ENCODE data around the gene CLDN1.
"Not testable (repeated sequence)": the region's sequence is repeated elsewhere in the genome, so short reads cannot be mapped to it uniquely, and the experiment has no call there.

CLDN1 gene

GRCh38 chr3:190289989-190290388 is 32.3 kb downstream of the CLDN1 start:
- DNase-seq, result no peak

- no peak for DNase-seq
These were observed 33.4 kb downstream of the CLDN1 start for GRCh38 chr3:190288836-190289235.

GRCh38 chr3:190286014-190286413 is 36.2 kb downstream of the CLDN1 start:
- no peak for DNase-seq

- DNase-seq, result no peak
These were observed 40.8 kb downstream of the CLDN1 start for GRCh38 chr3:190281308-190282051.

- DNase-seq, result no peak
These were observed 42.6 kb downstream of the CLDN1 start for GRCh38 chr3:190279690-190280089.

GRCh38 chr3:190272747-190273146 is 49.5 kb downstream of the CLDN1 start:
- DNase-seq, result no peak

- no peak for DNase-seq
These were observed 53.1 kb downstream of the CLDN1 start for GRCh38 chr3:190269101-190269500.

- DNase-seq, result not testable (repeated sequence)
These were observed 54.8 kb downstream of the CLDN1 start for GRCh38 chr3:190267464-190267863.

- no peak for DNase-seq
These were observed 55.3 kb downstream of the CLDN1 start for GRCh38 chr3:190266913-190267290.

GRCh38 chr3:190266265-190266912 is 55.9 kb downstream of the CLDN1 start:
- DNase-seq, result no peak

- DNase-seq, result no peak
These were observed 56.5 kb downstream of the CLDN1 start for GRCh38 chr3:190265796-190266195.

GRCh38 chr3:190265126-190265525 is 57.1 kb downstream of the CLDN1 start:
- no peak for DNase-seq

GRCh38 chr3:190261740-190262139 is 60.5 kb downstream of the CLDN1 start:
- DNase-seq, result no peak

GRCh38 chr3:190261015-190261414 is 61.2 kb downstream of the CLDN1 start:
- no peak for DNase-seq

GRCh38 chr3:190260301-190260700 is 61.9 kb downstream of the CLDN1 start:
- DNase-seq, result no peak

- no peak for DNase-seq
These were observed 63.6 kb downstream of the CLDN1 start for GRCh38 chr3:190258634-190259033.

Measured in activated T-cell treated with anti-CD3 and anti-CD28 coated beads, Interleukin-2, amount 50 U/mL, for 48 hours (primary cell).